ENCODE results near the gene RMRP.

DNA sequence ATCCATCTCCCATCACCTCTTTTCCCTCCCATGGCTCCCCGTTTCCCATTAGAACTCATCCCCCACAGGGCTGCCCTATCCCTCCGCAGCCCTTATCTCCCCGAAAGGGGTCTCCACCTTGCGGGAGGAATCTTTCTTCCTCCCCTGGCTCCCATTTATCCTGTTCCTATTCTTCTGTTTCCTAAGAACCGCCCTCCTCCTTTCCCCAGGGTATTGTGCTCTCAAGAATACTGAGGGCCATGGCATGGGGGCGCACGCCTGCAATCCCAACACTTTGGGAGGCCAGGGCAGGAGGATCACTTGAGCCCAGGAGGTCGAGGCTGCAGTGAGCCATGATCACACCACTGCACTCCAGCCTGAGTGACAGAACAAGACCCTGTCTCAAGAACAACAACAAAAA lies 40.3 kb downstream of the RMRP start:
- TF ChIP-seq, protein P1, sequence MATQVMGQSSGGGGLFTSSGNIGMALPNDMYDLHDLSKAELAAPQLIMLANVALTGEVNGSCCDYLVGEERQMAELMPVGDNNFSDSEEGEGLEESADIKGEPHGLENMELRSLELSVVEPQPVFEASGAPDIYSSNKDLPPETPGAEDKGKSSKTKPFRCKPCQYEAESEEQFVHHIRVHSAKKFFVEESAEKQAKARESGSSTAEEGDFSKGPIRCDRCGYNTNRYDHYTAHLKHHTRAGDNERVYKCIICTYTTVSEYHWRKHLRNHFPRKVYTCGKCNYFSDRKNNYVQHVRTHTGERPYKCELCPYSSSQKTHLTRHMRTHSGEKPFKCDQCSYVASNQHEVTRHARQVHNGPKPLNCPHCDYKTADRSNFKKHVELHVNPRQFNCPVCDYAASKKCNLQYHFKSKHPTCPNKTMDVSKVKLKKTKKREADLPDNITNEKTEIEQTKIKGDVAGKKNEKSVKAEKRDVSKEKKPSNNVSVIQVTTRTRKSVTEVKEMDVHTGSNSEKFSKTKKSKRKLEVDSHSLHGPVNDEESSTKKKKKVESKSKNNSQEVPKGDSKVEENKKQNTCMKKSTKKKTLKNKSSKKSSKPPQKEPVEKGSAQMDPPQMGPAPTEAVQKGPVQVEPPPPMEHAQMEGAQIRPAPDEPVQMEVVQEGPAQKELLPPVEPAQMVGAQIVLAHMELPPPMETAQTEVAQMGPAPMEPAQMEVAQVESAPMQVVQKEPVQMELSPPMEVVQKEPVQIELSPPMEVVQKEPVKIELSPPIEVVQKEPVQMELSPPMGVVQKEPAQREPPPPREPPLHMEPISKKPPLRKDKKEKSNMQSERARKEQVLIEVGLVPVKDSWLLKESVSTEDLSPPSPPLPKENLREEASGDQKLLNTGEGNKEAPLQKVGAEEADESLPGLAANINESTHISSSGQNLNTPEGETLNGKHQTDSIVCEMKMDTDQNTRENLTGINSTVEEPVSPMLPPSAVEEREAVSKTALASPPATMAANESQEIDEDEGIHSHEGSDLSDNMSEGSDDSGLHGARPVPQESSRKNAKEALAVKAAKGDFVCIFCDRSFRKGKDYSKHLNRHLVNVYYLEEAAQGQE (IDR thresholded peaks at IDR 0.05; ENCODE audit: insufficient read depth in 1 of 2, low read depth in 2 of 2, low read length in 2 of 2) = no peak
- TF ChIP-seq FOXP2 (optimal IDR thresholded peaks at IDR 0.05; ENCODE audit: borderline replicate concordance, extremely low read depth, extremely low read length, insufficient read depth) (no peak), POLR2AphosphoS5 (IDR thresholded peaks at IDR 0.05; ENCODE audit: low read depth, low read length) (no peak), SIN3A (IDR thresholded peaks at IDR 0.05; ENCODE audit: borderline replicate concordance, insufficient read depth, low read length) (no peak)

All from PFSK-1 (cell line).